NCI-H2081 (cell line): ENCODE data around the gene UBLCP1.
"Not testable (repeated sequence)": the region's sequence is repeated elsewhere in the genome, so short reads cannot be mapped to it uniquely, and the experiment has no call there.

Source experiments
- DNase-seq, 2 experiments: peaks; one replicate each; lab custom pipeline; 2025; lab: John Stamatoyannopoulos, UW

UBLCP1 gene

GRCh38 chr5:159262859-159263568 lies at the start of gene UBLCP1:
Gene UBLCP1, plus strand, starts transcription at chr5:159263290. Its CDS starts 5,626 bp downstream, at chr5:159268916.
- peak; percentile 81 to 91 for DNase-seq

GRCh38 chr5:159214486-159215271 lies 48.4 kb upstream of the UBLCP1 start:
- DNase-seq: no peak

DNA sequence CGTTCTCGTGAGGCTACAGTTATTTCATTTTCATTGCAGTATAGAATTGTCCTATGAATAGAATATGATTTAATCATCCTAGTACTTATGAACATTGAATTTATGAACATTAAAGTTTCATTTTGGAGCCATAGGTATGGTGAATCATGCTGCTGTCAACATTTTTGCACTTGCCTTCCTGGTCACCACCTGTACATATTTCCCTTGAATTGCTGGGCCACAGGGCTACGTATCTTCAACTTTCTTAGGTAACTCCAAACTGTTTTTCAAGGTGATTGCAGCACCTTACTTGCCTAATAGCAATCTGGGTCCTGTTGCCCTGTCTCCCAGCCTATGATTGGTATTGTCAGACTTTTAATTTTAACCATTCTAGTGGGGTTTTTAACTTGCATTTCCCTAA lies 47.2 kb upstream of the UBLCP1 start:
- DNase-seq: no peak

DNA sequence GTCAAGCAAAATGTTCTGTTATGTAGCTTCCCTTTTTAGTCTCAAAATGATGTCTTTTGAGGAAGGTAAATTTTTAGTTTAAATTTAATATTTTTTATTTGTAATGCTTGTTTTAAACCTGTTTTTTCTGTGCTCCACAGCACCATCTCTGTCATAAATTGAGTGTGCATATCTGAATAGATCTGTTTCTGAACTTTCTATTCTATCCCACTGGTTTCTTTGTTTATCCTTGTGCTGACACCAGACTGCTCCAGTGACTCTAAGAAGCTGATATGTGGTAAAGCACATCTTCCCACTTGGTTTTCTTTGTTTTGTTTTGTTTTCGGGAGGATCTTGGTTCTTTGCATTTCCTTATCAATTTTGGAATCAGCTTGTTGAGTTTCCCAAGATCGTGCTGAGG lies 46.6 kb upstream of the UBLCP1 start:
- DNase-seq: no peak

DNA sequence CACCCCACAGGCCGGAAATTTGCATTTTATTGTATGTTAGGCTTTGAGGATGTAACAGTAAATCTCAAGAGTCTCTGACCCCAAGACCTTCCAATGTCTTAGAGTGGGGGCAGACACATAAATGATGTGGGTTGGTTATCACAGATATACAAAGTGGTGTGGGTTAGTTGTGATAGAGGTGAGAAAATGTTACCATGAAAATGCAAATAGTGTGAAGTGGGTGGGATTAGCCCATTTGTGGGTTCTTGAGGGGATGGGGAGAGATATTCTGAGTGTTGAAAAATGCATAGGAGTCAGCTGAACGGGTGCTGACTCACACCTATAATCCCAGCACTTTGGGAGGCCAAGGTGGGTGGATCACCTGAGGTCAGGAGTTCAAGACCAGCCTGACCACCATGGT lies 45.9 kb upstream of the UBLCP1 start:
- no peak for DNase-seq

DNA sequence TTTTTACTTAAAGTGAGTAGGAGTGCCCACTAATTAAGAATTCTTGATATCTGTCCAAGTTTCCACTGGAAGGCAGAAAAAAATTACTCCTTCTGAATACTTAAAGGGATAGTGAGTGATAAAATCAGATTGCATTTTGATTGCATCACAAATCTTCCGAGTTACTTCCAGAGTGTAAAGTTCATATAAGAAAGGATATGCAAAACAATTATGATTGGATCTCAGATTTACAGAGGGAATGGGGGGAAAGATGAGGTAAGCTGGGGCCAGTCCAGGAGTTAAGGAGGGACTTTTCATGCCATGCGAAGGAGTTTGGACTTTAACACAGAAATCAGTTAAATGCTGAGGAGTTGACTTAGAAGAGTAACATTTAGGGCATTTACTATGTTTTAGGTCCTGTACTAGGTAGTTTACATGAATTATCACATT lies 44.5 kb upstream of the UBLCP1 start:
- no peak for DNase-seq

DNA sequence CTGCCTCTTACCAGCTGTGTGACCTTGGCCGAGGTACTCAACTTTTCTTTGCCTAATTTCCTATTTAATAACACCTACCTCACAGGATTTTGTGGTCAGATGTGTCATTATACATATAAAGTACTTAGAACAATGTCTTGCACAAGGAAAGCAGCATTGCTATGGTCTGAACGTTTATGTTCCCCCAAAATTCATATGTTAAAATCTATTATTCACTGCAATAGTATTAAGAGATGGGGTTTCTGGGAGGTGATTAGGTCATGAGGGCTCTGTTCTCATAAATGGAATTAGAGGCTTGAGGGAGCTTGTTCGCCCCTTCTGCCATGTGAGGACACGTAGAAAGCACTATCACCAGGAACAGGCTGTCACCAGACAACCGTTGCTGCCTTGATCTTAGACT lies 42.9 kb upstream of the UBLCP1 start:
- no peak for DNase-seq

DNA sequence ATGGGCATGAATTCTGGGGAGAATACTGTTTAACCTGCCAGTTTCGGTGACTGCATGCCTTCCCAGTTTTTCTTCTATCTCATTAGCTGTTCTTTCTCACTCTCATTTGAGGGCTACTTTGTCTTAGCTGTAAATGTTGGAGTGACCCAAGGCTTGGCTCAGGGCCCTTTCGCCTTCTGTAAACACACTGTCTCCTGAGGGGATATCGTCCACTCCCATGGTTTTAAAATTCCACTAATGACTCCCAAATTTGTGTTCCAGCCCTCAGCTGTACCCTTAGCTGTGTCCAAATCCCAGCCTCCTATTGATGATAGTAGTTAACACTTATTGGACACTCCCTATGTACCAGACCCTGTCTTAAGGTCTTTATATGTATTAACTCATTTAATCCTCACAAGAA lies 39.6 kb upstream of the UBLCP1 start:
- no peak for DNase-seq

DNA sequence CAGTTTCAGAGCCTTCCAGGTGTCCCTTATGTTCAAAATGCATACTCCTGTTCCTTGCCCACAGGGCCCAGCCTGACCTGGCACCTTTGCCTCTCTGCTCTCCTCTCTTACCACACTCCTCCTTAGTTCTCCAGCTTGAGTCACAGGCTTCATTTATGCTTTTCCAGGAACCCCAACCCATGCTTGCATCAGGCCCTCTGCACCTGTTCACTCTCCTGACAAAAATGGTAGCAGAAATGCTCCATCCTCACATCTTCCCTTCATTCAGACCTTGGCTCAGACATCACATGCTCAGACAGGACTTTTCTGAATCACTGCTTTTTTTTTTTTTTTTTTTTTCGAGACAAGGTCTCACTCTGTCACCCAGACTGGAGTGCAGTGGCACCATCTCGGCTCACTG lies 38.6 kb upstream of the UBLCP1 start:
- DNase-seq: no peak

- no peak for DNase-seq
These were observed 36.6 kb upstream of the UBLCP1 start for GRCh38 chr5:159226451-159226850.

DNA sequence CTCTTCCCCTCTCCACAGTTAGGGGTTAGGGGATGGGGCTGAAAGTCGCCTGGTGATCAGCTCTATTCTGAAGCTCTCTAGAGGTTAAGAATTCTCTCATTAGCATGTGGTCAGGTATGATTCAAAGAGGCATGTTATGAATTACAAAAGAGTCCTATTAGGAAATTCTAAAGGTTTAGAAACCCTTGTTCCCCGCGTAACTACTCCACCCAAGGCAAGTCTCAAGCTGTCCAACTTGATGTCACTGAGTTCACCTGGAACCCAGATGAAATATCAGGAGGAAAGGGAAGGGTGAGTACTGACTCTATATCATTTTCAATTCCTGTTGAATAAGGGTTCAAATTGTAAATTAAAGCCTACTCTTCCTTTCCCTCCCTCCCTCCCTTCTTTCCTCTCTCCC lies 35.6 kb upstream of the UBLCP1 start:
- DNase-seq: no peak

GRCh38 chr5:159228097-159228496 lies 35.0 kb upstream of the UBLCP1 start:
- DNase-seq: peak in 1 of 2 experiments; percentile 34

- DNase-seq: no peak
These were observed 32.4 kb upstream of the UBLCP1 start for GRCh38 chr5:159230657-159231056.

- DNase-seq: no peak
These were observed 31.9 kb upstream of the UBLCP1 start for GRCh38 chr5:159231167-159231566.

- DNase-seq: not testable (repeated sequence)
These were observed 27.1 kb upstream of the UBLCP1 start for GRCh38 chr5:159235871-159236520.

DNA sequence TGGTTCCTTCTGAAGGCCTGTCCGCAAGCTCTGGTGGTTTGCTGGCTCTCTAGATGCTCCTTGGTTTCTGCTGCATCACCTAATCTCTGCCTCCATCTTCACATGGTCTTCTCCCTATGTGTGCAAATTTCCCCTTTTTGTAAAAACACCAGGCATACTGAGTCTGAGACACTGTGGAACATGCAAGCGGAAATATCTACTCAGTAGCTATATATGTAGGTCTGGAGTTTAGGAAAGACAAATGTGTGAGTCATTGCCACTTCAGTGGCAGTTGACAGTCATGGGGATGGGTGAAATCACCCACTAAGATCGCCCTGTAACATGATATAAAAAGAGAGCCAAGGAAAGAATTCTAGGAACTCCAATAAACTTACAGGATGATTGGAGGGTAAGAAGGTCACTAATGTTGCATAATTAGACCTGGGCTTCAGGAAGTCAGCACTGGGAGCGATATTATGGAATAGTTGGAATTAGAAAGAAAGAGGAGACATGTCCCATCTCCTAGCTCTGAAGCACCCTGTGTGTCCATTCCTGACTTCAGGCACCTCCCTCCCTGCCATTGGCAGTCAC lies 22.7 kb upstream of the UBLCP1 start:
- no peak for DNase-seq

GRCh38 chr5:159241946-159242552 lies 21.0 kb upstream of the UBLCP1 start:
- DNase-seq: no peak

DNA sequence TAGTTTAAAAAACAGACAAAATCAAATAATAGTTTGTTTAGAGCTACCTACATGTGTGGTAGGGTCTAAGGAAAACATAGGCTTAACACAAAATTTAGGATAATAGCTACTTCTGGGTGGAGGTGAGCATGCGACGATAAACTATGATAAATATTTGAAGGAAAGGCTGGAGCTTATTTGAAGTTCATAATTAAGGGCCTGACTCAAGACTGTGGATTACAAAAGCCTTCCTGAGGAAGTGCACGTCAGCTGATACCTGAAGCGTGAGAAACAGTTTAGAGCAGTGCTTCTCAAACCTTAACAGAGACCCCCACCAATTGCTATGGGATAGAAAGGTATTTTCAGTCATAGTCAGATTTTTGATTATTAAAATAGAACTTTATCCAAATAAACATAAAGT lies 20.4 kb upstream of the UBLCP1 start:
- no peak for DNase-seq

GRCh38 chr5:159243385-159243784 lies 19.7 kb upstream of the UBLCP1 start:
- no peak for DNase-seq

GRCh38 chr5:159244163-159244562 lies 18.9 kb upstream of the UBLCP1 start:
- DNase-seq: no peak

DNA sequence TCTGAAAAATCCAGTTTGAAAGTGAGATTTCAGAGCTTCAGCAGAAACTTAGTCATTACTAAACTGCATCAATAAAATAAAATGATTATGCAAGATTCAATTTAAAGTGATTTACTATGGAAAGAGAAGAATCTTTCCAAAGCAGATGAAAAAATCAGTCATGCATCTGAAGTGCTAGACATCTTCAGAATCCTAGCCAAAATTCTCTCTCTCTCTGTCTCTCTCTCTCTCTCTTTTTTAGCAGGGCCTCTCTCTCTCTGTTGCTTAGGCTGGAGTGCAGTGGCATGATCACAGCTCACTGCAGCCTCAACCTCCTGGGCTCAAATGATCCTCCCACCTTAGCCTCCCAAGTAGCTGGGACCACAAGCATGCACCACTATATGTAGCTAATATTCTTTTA lies 18.2 kb upstream of the UBLCP1 start:
- no peak for DNase-seq

DNA sequence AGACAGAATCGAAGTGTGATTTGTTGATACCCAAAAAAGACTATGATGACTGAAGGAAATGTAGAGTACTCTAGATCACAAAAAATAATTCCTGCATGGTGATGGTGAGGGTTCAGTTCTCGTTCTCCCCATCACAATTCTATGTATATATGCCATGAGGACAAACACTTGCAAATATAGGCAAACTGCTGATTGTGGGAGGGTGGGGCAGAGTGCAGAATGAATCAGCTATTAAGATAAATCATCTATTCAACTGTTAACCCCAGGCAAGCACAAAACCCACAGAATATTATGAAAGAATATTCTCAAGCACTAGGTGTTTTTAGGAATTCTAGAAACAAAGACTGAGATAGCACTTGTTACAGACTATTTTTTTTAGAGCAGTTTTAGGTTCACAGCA lies 13.9 kb upstream of the UBLCP1 start:
- no peak for DNase-seq
